ENCODE results near the gene COL27A1. TPM values are rescaled to one million over a fixed set of nuclear protein-coding genes. Genes with fewer than 3 reads are reported as not detected.

Gene COL27A1
- total and polyA plus RNA-seq, 2 donors (not counting 1 experiment from before 2014, with no cell fraction given): 0.16 to 0.27 TPM

- CTCF ChIA-PET: interaction anchor here (0.7 to 2.1 kb wide), 4 partner anchors 30 to 212 kb away, joined by 3 to 6 read pairs (median 4); no protein-coding TSS in a partner anchor
- POLR2A ChIA-PET: no interaction called here
- no peak overlapping the region for H3K9ac ChIP-seq (ENCODE audit: low read length)
Observed at GRCh38 chr9:114294664-114295063, 139.3 kb downstream of the COL27A1 start.

GRCh38 chr9:114296338-114296737 lies 141.0 kb downstream of the COL27A1 start:
- Mint-ChIP-seq H3K4me1 (no peaks in the 10 kb centered on the region), H3K27ac (no peak overlapping the region), H3K4me3 (no peak overlapping the region), H3K9me3 (ENCODE audit: insufficient read depth) (peaks cover 6% of the 10 kb centered on the region), H3K27me3 (no peaks in the 10 kb centered on the region)
- H3K4me3 ChIP-seq (ENCODE audit: control extremely low read depth in 1 of 5, extremely low read depth in 1 of 5, insufficient read depth in 1 of 5, low read depth in 2 of 5, low read length in 4 of 5): no peak overlapping the region
- no peaks in the 10 kb centered on the region for H3K36me3 ChIP-seq (replicated peaks in 1 of 2; ENCODE audit: control extremely low read depth in 1 of 2, control insufficient read depth in 1 of 2, extremely low read depth in 1 of 2, insufficient read depth in 2 of 2, low read length in 1 of 2)
- TF ChIP-seq EZH2 (IDR thresholded peaks at IDR 0.05; ENCODE audit: borderline replicate concordance, insufficient read depth, low read depth, low read length, poor library complexity, severe bottlenecking) (no peak), CTCF (IDR thresholded peaks at IDR 0.05) (no peak)
- H3K79me2 ChIP-seq (ENCODE audit: control insufficient read depth, insufficient read depth, low read length): no peaks in the 10 kb centered on the region
- intact Hi-C loops (cut with micrococcal nuclease): no loop called here
- H3K9me3 ChIP-seq (ENCODE audit: control extremely low read depth in 1 of 3, control insufficient read depth in 2 of 3, insufficient read depth in 1 of 3, low read length in 2 of 3): peaks cover 5 to 20% (median 10%) of the 10 kb centered on the region in 3 donors
- WGBS (ENCODE audit: insufficient coverage): no CpG with 5 or more reads among the region's 1 CpG
- no peaks in the 10 kb centered on the region for H4K20me1 ChIP-seq (ENCODE audit: control insufficient read depth, insufficient read depth, low read length, poor library complexity, severe bottlenecking)
- no peak overlapping the region for H3K4me2 ChIP-seq (replicated peaks; ENCODE audit: low read depth, low read length, poor library complexity, severe bottlenecking)
- H3K27me3 ChIP-seq (replicated peaks in 1 of 4; ENCODE audit: control extremely low read depth in 1 of 4, control insufficient read depth in 3 of 4, insufficient read depth in 4 of 4, low read length in 3 of 4): peaks cover 0 to 8% (median 0%) of the 10 kb centered on the region in 4 experiments
- DNase-seq (no peak), ATAC-seq (ENCODE audit: low read depth) (no peak)
- CTCF ChIA-PET: interaction anchor here (0.6 to 2.1 kb wide), 2 partner anchors 8 to 188 kb away, joined by 3 to 4 read pairs; no protein-coding TSS in a partner anchor
- no peaks in the 10 kb centered on the region for H3K4me1 ChIP-seq (ENCODE audit: control insufficient read depth in 2 of 2, insufficient read depth in 2 of 2, low read length in 2 of 2)
- no peak overlapping the region for H2AFZ ChIP-seq (ENCODE audit: insufficient read depth, low read depth, low read length, poor library complexity, severe bottlenecking)
- POLR2A ChIA-PET: no interaction called here
- no peak overlapping the region for H3K27ac ChIP-seq (ENCODE audit: low read length in 2 of 2)
- H3K9ac ChIP-seq (ENCODE audit: low read length): no peak overlapping the region

More at GRCh38 chr9:114294664-114295063, 139.3 kb downstream of the COL27A1 start:
- H3K27me3 Mint-ChIP-seq: peaks cover 5% of the 10 kb centered on the region
- Histone ChIP-seq H3K27me3 (replicated peaks in 1 of 4; ENCODE audit: control extremely low read depth in 1 of 4, control insufficient read depth in 3 of 4, insufficient read depth in 4 of 4, low read length in 3 of 4) (peaks cover 0 to 7% (median 2%) of the 10 kb centered on the region in 4 experiments), H3K4me1 (ENCODE audit: control insufficient read depth in 2 of 2, insufficient read depth in 2 of 2, low read length in 2 of 2) (peaks cover 0 to 3% of the 10 kb centered on the region in 2 donors), H3K9me3 (ENCODE audit: control extremely low read depth in 1 of 3, control insufficient read depth in 2 of 3, insufficient read depth in 1 of 3, low read length in 2 of 3) (peaks cover 5 to 20% (median 10%) of the 10 kb centered on the region in 3 donors), H2AFZ (ENCODE audit: insufficient read depth, low read depth, low read length, poor library complexity, severe bottlenecking) (no peak overlapping the region), H3K27ac (ENCODE audit: low read length in 2 of 2) (no peak overlapping the region), H3K79me2 (ENCODE audit: control insufficient read depth, insufficient read depth, low read length) (no peaks in the 10 kb centered on the region), H4K20me1 (ENCODE audit: control insufficient read depth, insufficient read depth, low read length, poor library complexity, severe bottlenecking) (no peaks in the 10 kb centered on the region), H3K4me2 (replicated peaks; ENCODE audit: low read depth, low read length, poor library complexity, severe bottlenecking) (no peak overlapping the region), H3K4me3 (ENCODE audit: control extremely low read depth in 1 of 5, extremely low read depth in 1 of 5, insufficient read depth in 1 of 5, low read depth in 2 of 5, low read length in 4 of 5) (no peak overlapping the region), H3K36me3 (replicated peaks in 1 of 2; ENCODE audit: control extremely low read depth in 1 of 2, control insufficient read depth in 1 of 2, extremely low read depth in 1 of 2, insufficient read depth in 2 of 2, low read length in 1 of 2) (no peaks in the 10 kb centered on the region)
- intact Hi-C loops (cut with micrococcal nuclease): no loop called here
- no peak overlapping the region for H3K4me3 Mint-ChIP-seq
- ATAC-seq (ENCODE audit: low read depth) (no peak), DNase-seq (no peak)
- no peaks in the 10 kb centered on the region for H3K4me1 Mint-ChIP-seq
- TF ChIP-seq EZH2 (IDR thresholded peaks at IDR 0.05; ENCODE audit: borderline replicate concordance, insufficient read depth, low read depth, low read length, poor library complexity, severe bottlenecking) (no peak), CTCF (IDR thresholded peaks at IDR 0.05) (no peak)
- H3K27ac Mint-ChIP-seq: no peak overlapping the region
- peaks cover 6% of the 10 kb centered on the region for H3K9me3 Mint-ChIP-seq (ENCODE audit: insufficient read depth)
